A549 (cell line): ENCODE data around the gene TM4SF4. TPM values are rescaled to one million over a fixed set of nuclear protein-coding genes. Genes with fewer than 3 reads are reported as not detected.

Experiments
- ATAC-seq, 2 experiments: fragments of 200-7000 bp in 1 of 2; fragments of >200 bp in 1 of 2; cut with Nextera tagmentation in 1 of 2; cut with Tn5 transposase in 1 of 2; 3 replicates each; pipeline versions ENCODE4 v1.8.0 to v1.9.1; 2018 to 2020; ENCODE audit warnings: mild to moderate bottlenecking in 1 of 2, moderate library complexity in 1 of 2
- CTCF ChIA-PET: fragments of 300-600 bp; sonication (Branson Sonifier 250); formaldehyde crosslinking; extraction: SDS; loops from one replicate; lab custom pipeline; 2021; ENCODE audit warnings: antibody characterized with exemption, inconsistent platforms; lab: Yijun Ruan, JAX
- POLR2A ChIA-PET: fragments of 350-600 bp; formaldehyde crosslinking; extraction: SDS; loops from one replicate; lab custom pipeline; 2021; ENCODE audit warnings: antibody characterized with exemption, inconsistent platforms; lab: Yijun Ruan, JAX
- DNase-seq, 2 experiments: peaks; one replicate each; pipeline versions ENCODE4 v3.0.0 to v3.0.0-alpha.2; 2011 to 2016; ENCODE audit warnings: low read depth in 1 of 2, low spot score in 1 of 2
- FAIRE-seq: peaks from 2 replicates; lab custom pipeline; 2011; peaks lifted over from hg19 to GRCh38; lab: Jason Lieb, UNC
- H3K27ac ChIP-seq, 2 experiments: fragments of >200 bp; sonication (Bioruptor Twin); formaldehyde crosslinking; 3 replicates each; pipeline ENCODE4 v1.5.1; 2016 to 2017
- H3K4me1 ChIP-seq: fragments of >200 bp; sonication (Bioruptor Twin); formaldehyde crosslinking; 3 replicates; pipeline ENCODE4 v1.6.1; 2016
- H3K4me2 ChIP-seq: fragments of >200 bp; sonication (Bioruptor Twin); formaldehyde crosslinking; 3 replicates; pipeline ENCODE4 v1.6.1; 2016
- H3K4me3 ChIP-seq: fragments of >200 bp; sonication (Bioruptor Twin); formaldehyde crosslinking; 3 replicates; pipeline ENCODE4 v1.5.1; 2016
- H3K9me3 ChIP-seq: fragments of >200 bp; sonication (Bioruptor Twin); formaldehyde crosslinking; 3 replicates; pipeline ENCODE4 v1.6.1; 2016
- CHD2 ChIP-seq: fragments of 150-350 bp; IDR thresholded peaks from 2 replicates; pipeline ENCODE4 v1.6.1; 2014; ENCODE audit warnings: low read length; ENCODE audit not compliant: partially characterized antibody
- CHD4 ChIP-seq: fragments of 200-600 bp; sonication (generic); IDR thresholded peaks from 2 replicates; pipeline ENCODE4 v1.6.1; 2016; ENCODE audit warnings: antibody characterized with exemption, mild to moderate bottlenecking, borderline replicate concordance
- EHMT2 ChIP-seq: fragments of 200-600 bp; sonication (generic); IDR thresholded peaks from 2 replicates; pipeline ENCODE4 v1.6.1; 2016; ENCODE audit warnings: antibody characterized with exemption, low read depth, mild to moderate bottlenecking, moderate library complexity
- FOSL2 ChIP-seq, 2 experiments: fragments of 450-650 bp in 1 of 2; fragments of >200 bp in 1 of 2; sonication (Bioruptor Twin) in 1 of 2; formaldehyde crosslinking; IDR thresholded peaks; 2 replicates each; pipeline versions ENCODE4 v1.5.0 to v1.6.1; 2016 to 2020; ENCODE audit warnings: mild to moderate bottlenecking in 1 of 2, moderate library complexity in 1 of 2
- FOXS1 ChIP-seq: fragments of 250-450 bp; sonication (Bioruptor Pico); IDR thresholded peaks from 2 replicates; pipeline ENCODE4 v1.5.0; 2020; ENCODE audit warnings: mild to moderate bottlenecking, moderate library complexity
- HDAC2 ChIP-seq: fragments of 200-600 bp; sonication (generic); IDR thresholded peaks from 2 replicates; pipeline ENCODE4 v1.6.1; 2016
- HOXB5 ChIP-seq: fragments of 250-450 bp; sonication (Bioruptor Pico); IDR thresholded peaks from 2 replicates; pipeline ENCODE4 v1.5.0; 2020; ENCODE audit warnings: mild to moderate bottlenecking, moderate library complexity
- KDM5A ChIP-seq: fragments of 200-600 bp; sonication (generic); IDR thresholded peaks from 2 replicates; pipeline ENCODE4 v1.6.1; 2016; ENCODE audit warnings: antibody characterized with exemption, mild to moderate bottlenecking
- NPAS2 ChIP-seq: fragments of 250-450 bp; sonication (Bioruptor Pico); IDR thresholded peaks from 2 replicates; pipeline ENCODE4 v1.8.0; 2022; ENCODE audit warnings: mild to moderate bottlenecking, moderate library complexity, borderline replicate concordance
- PHF8 ChIP-seq: fragments of 200-600 bp; sonication (generic); IDR thresholded peaks from 2 replicates; pipeline ENCODE4 v1.6.1; 2016; ENCODE audit warnings: low read depth, mild to moderate bottlenecking, antibody characterized with exemption, moderate library complexity, borderline replicate concordance
- RAD21 ChIP-seq, 2 experiments: fragments of >200 bp in 1 of 2; sonication (Bioruptor Twin) in 1 of 2; formaldehyde crosslinking in 1 of 2; IDR thresholded peaks in 1 of 2; conservative IDR thresholded peaks in 1 of 2; 2 replicates in 1 of 2; 3 replicates in 1 of 2; pipeline ENCODE4 v1.6.1; 2012 to 2018; ENCODE audit warnings: inconsistent platforms in 1 of 2
- RCOR1 ChIP-seq: fragments of 150-350 bp; IDR thresholded peaks from 2 replicates; pipeline ENCODE4 v1.6.1; 2014; ENCODE audit warnings: antibody characterized with exemption, low read length, low read depth
- RFX5 ChIP-seq: fragments of 450-650 bp; IDR thresholded peaks from 2 replicates; pipeline ENCODE4 v1.7.1; 2014; ENCODE audit warnings: antibody characterized with exemption, mild to moderate bottlenecking, moderate library complexity
- SREBF2 ChIP-seq: fragments of 450-650 bp; IDR thresholded peaks from 2 replicates; pipeline ENCODE4 v1.6.1; 2014; ENCODE audit warnings: mild to moderate bottlenecking, moderate library complexity
- TFCP2L1 ChIP-seq: fragments of 250-450 bp; sonication (Bioruptor Pico); IDR thresholded peaks from 2 replicates; pipeline ENCODE4 v1.5.0; 2021; ENCODE audit warnings: mild to moderate bottlenecking
- TP53 ChIP-seq: fragments of 250-450 bp; sonication (Bioruptor Pico); IDR thresholded peaks from 2 replicates; pipeline ENCODE4 v1.5.0; 2021; ENCODE audit warnings: mild to moderate bottlenecking, moderate library complexity
- ZFP36 ChIP-seq: fragments of 450-650 bp; IDR thresholded peaks from 2 replicates; pipeline ENCODE4 v1.6.1; 2014; ENCODE audit warnings: borderline replicate concordance; ENCODE audit not compliant: partially characterized antibody
- ZNF302 ChIP-seq: fragments of 250-450 bp; sonication (Bioruptor Pico); IDR thresholded peaks from 2 replicates; pipeline ENCODE4 v1.9.0; 2021; ENCODE audit warnings: inconsistent platforms, mild to moderate bottlenecking, moderate library complexity
- WGBS: methylation state at CpG from one replicate; pipeline ENCODE4 v1.1.6; 2017; ENCODE audit errors: missing lambda C conversion rate; 5-methylcytosine and 5-hydroxymethylcytosine counted together
- polyA plus RNA-seq, 4 experiments: library from polyadenylated mRNA; depleted of rRNA in 3 of 4; stranded (reverse); fragments of >200 nt; fragmentation: RNase III in 1 of 4; extraction: RNeasy Plus Mini Kit Qiagen cat#74134 plus additional on column Dnase treatment in 1 of 4; gene quantifications; 2 replicates in 3 of 4; 3 replicates in 1 of 4; pipeline ENCODE4 v1.2.3, GENCODE V29; 2011 to 2017
- TF ChIP-seq, protein P1 (sequence below): fragments of >200 bp; sonication (Bioruptor Twin); formaldehyde crosslinking; IDR thresholded peaks from 2 replicates; pipeline ENCODE4 v1.6.1; 2016
- TF ChIP-seq, protein P2 (sequence below): fragments of >200 bp; sonication (Bioruptor Twin); formaldehyde crosslinking; IDR thresholded peaks from 3 replicates; pipeline ENCODE4 v1.6.1; 2016
- TF ChIP-seq, protein P3 (sequence below): IDR thresholded peaks from 2 replicates; pipeline ENCODE4 v1.6.1; 2012
- TF ChIP-seq, protein P4 (sequence below): IDR thresholded peaks from 2 replicates; pipeline ENCODE4 v1.6.1; 2012; ENCODE audit warnings: low read depth, borderline replicate concordance

TM4SF4 gene
- polyA plus RNA-seq, 2 of the 4 experiments (the other 2 are of a cell fraction), result 17.4 to 45.2 TPM

DNA sequence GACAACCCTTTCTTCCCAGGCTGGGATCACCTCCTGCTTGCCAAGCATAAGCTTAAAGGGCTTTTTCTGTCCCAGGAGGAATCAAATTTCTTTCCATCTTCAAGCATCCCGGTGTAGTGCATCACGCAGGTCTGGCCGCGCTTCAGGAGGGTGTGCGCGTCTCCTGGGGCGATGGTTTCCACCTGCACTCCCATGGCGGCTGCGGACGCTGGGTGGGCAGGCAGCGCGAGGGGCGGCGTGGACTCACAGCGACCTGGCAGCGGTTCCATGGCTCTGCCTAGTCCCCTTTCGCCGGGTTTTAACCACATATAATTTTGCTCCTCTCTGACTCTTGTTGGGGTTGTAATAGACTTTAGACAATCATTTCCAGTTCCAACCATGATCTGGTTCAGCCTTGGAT, 10.6 kb upstream of the TM4SF4 start:
- Histone ChIP-seq H3K9me3 (no peaks in the 10 kb centered on the region), H3K4me3 (no peak overlapping the region), H3K27ac (no peak overlapping the region), H3K4me1 (peaks cover 15% of the 10 kb centered on the region), H3K4me2 (no peak overlapping the region)
- DNase-seq (no peak), FAIRE-seq (no peak), ATAC-seq (no peak)
- no peak for TF ChIP-seq RAD21 (conservative IDR thresholded peaks at IDR 0.05 in 1 of 2, IDR thresholded peaks at IDR 0.05 in 1 of 2)
- TF ChIP-seq, protein P1, sequence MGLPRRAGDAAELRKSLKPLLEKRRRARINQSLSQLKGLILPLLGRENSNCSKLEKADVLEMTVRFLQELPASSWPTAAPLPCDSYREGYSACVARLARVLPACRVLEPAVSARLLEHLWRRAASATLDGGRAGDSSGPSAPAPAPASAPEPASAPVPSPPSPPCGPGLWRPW, result no peak
- TF ChIP-seq PHF8, result no peak
- no peak for TF ChIP-seq HOXB5 (CRISPR knock-in tag)
- TF ChIP-seq, protein P2, sequence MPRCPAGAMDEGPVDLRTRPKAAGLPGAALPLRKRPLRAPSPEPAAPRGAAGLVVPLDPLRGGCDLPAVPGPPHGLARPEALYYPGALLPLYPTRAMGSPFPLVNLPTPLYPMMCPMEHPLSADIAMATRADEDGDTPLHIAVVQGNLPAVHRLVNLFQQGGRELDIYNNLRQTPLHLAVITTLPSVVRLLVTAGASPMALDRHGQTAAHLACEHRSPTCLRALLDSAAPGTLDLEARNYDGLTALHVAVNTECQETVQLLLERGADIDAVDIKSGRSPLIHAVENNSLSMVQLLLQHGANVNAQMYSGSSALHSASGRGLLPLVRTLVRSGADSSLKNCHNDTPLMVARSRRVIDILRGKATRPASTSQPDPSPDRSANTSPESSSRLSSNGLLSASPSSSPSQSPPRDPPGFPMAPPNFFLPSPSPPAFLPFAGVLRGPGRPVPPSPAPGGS, result no peak
- no peak for TF ChIP-seq CHD2
- ChIA-PET POLR2A (no interaction called here), CTCF (interaction anchor here (1.2 to 1.3 kb wide), 2 partner anchors 17 to 344 kb away, joined by 3 read pairs; no protein-coding TSS in a partner anchor)
- WGBS, result 96% methylated on average over 18 of the region's 18 CpGs

DNA sequence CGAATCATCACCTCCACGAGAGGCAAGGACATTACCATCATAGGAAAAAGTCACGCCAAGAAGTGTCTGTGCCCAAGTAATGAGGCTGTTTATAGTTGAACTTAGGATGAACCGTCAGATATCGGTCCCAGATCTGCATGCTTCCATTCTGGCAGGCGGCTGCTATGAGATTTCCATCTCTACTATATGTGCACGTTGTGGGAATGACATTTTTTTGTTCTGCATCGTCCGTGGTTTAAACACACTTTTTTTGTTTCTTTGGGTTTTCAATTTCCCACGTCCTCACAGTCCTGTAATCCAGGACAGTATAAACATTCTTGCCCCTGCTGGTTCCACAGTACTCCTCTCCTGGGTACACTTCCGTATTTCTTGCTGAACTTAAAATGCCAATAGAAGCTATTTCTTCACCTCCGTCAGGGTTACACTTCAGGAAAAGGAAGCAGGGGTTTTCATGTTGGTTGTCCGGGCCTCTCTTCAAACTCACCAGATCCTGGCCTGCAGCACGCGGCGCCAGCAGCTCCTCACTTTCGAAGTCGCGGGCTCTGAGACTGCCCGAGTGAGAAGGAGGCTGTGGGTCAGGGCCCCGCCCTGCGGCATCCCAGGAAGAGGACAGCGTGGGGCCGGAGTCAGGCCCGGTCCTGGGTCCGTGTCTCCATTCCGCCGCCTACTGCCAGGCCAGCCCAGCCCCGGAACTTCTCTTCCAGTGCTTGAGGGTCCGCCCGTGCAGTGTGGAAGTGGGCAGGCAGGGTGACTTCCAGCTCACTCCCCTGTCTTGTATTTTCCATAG, 9.8 kb upstream of the TM4SF4 start:
- ChIA-PET CTCF (interaction anchor here (0.5 to 1.3 kb wide), 2 partner anchors 96 to 345 kb away, joined by 3 read pairs; no protein-coding TSS in a partner anchor), POLR2A (no interaction called here)
- no peaks in the 10 kb centered on the region for H3K9me3 ChIP-seq
- H3K4me3 ChIP-seq, result no peak overlapping the region
- DNase-seq, result no peak
- ATAC-seq, result no peak
- no peak for FAIRE-seq
- no peak overlapping the region for H3K4me2 ChIP-seq
- WGBS, result 91% methylated on average over 31 of the region's 31 CpGs
- TF ChIP-seq CHD4, result no peak
- no peak for TF ChIP-seq ZNF302
- no peak for TF ChIP-seq NPAS2 (CRISPR knock-in tag)
- TF ChIP-seq TP53 (CRISPR knock-in tag), result no peak
- TF ChIP-seq RFX5, result no peak
- TF ChIP-seq CHD2, result no peak
- TF ChIP-seq, all 56 proteins: peak for 0
- H3K27ac ChIP-seq, result peak overlapping the region in 1 of 2 experiments; percentile 54; a peak in 2 of 6 replicates
- peaks cover 18% of the 10 kb centered on the region for H3K4me1 ChIP-seq

DNA sequence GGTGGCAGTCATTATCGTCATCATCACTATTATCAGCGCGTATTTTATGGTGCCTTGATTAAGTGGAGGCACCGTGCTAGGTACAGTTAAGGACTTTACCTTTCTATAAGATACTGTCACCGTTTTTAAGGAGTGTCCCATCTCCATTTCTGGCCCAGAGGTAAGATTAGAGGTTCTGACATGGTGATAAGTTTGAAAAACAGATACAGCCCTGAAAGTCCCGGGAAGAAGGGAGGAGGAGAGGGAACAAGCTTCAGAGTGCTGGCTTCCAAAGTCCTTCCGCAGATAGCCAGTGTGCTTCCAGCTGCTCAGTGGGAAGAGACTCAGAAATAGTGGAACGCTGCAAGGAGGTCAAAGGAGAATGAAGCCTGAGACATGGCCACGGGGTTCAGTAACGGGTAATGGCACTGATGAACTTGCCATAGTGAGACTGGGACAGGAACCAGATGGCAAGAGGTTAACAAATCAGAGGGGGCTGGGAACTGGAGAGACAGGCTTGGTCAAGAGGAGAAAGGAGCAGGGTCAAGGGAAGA, 9.1 kb upstream of the TM4SF4 start:
- TF ChIP-seq, protein P3, sequence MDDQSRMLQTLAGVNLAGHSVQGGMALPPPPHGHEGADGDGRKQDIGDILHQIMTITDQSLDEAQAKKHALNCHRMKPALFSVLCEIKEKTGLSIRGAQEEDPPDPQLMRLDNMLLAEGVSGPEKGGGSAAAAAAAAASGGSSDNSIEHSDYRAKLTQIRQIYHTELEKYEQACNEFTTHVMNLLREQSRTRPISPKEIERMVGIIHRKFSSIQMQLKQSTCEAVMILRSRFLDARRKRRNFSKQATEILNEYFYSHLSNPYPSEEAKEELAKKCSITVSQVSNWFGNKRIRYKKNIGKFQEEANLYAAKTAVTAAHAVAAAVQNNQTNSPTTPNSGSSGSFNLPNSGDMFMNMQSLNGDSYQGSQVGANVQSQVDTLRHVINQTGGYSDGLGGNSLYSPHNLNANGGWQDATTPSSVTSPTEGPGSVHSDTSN, result no peak
- no peak for TF ChIP-seq SREBF2
- TF ChIP-seq FOSL2 (IDR thresholded peaks at IDR 0.05), result no peak
- TF ChIP-seq FOSL2 (CRISPR knock-in tag; IDR thresholded peaks at IDR 0.05), result no peak
- no peak for TF ChIP-seq EHMT2
- no peak for TF ChIP-seq FOXS1 (CRISPR knock-in tag)
- no peak for TF ChIP-seq KDM5A
- TF ChIP-seq ZFP36, result no peak
- TF ChIP-seq HDAC2, result no peak
- no peak for TF ChIP-seq TP53 (CRISPR knock-in tag)
- TF ChIP-seq RCOR1, result no peak
- no peak for TF ChIP-seq TFCP2L1 (CRISPR knock-in tag)
- TF ChIP-seq, protein P4, sequence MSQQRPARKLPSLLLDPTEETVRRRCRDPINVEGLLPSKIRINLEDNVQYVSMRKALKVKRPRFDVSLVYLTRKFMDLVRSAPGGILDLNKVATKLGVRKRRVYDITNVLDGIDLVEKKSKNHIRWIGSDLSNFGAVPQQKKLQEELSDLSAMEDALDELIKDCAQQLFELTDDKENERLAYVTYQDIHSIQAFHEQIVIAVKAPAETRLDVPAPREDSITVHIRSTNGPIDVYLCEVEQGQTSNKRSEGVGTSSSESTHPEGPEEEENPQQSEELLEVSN, result no peak
- no peak for TF ChIP-seq CHD4
- no peak for TF ChIP-seq NPAS2 (CRISPR knock-in tag)
- TF ChIP-seq ZNF302, result no peak
- no peak for TF ChIP-seq RAD21 (conservative IDR thresholded peaks at IDR 0.05 in 1 of 2, IDR thresholded peaks at IDR 0.05 in 1 of 2)
- Histone ChIP-seq H3K4me2 (no peak overlapping the region), H3K9me3 (no peaks in the 10 kb centered on the region), H3K4me1 (peaks cover 20% of the 10 kb centered on the region), H3K27ac (peak overlapping the region in 1 of 2 experiments; percentile 54; a peak in 2 of 6 replicates), H3K4me3 (no peak overlapping the region)
- WGBS, result 78% methylated on average over 10 of the region's 10 CpGs
- ChIA-PET POLR2A (no interaction called here), CTCF (interaction anchor here (0.5 kb wide), 1 partner anchor 97 kb away, joined by 3 read pairs; no protein-coding TSS in a partner anchor)
- FAIRE-seq (no peak), ATAC-seq (no peak), DNase-seq (no peak)
